Measurements from ENCODE around the gene FRA10AC1.

DNA sequence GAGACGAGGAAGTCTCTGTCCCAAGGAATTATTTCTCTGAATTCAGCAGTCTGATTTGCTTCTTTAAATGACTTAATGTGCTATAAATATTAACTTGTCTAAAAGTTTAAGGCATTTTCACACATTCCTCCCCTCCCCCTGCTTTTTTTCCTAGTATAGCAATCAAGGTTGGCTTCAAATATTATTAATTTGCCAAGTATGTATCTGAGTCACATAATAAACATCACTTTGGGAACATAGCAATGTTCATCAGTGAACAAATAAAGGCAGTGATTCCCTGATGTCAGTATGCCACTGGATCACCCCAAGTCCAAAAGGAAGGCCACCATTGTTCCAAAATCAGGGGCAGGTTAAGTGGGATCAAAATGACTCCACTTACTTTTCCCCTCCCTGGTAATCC is 49.5 kb downstream of the FRA10AC1 start:
- TF ChIP-seq, protein P1, sequence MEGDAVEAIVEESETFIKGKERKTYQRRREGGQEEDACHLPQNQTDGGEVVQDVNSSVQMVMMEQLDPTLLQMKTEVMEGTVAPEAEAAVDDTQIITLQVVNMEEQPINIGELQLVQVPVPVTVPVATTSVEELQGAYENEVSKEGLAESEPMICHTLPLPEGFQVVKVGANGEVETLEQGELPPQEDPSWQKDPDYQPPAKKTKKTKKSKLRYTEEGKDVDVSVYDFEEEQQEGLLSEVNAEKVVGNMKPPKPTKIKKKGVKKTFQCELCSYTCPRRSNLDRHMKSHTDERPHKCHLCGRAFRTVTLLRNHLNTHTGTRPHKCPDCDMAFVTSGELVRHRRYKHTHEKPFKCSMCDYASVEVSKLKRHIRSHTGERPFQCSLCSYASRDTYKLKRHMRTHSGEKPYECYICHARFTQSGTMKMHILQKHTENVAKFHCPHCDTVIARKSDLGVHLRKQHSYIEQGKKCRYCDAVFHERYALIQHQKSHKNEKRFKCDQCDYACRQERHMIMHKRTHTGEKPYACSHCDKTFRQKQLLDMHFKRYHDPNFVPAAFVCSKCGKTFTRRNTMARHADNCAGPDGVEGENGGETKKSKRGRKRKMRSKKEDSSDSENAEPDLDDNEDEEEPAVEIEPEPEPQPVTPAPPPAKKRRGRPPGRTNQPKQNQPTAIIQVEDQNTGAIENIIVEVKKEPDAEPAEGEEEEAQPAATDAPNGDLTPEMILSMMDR (IDR thresholded peaks at IDR 0.05): no peak
- TF ChIP-seq, protein P2, sequence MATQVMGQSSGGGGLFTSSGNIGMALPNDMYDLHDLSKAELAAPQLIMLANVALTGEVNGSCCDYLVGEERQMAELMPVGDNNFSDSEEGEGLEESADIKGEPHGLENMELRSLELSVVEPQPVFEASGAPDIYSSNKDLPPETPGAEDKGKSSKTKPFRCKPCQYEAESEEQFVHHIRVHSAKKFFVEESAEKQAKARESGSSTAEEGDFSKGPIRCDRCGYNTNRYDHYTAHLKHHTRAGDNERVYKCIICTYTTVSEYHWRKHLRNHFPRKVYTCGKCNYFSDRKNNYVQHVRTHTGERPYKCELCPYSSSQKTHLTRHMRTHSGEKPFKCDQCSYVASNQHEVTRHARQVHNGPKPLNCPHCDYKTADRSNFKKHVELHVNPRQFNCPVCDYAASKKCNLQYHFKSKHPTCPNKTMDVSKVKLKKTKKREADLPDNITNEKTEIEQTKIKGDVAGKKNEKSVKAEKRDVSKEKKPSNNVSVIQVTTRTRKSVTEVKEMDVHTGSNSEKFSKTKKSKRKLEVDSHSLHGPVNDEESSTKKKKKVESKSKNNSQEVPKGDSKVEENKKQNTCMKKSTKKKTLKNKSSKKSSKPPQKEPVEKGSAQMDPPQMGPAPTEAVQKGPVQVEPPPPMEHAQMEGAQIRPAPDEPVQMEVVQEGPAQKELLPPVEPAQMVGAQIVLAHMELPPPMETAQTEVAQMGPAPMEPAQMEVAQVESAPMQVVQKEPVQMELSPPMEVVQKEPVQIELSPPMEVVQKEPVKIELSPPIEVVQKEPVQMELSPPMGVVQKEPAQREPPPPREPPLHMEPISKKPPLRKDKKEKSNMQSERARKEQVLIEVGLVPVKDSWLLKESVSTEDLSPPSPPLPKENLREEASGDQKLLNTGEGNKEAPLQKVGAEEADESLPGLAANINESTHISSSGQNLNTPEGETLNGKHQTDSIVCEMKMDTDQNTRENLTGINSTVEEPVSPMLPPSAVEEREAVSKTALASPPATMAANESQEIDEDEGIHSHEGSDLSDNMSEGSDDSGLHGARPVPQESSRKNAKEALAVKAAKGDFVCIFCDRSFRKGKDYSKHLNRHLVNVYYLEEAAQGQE (IDR thresholded peaks at IDR 0.05; ENCODE audit: insufficient read depth in 1 of 2, low read depth in 2 of 2, low read length in 1 of 2): no peak
- TF ChIP-seq POLR2AphosphoS5 (IDR thresholded peaks at IDR 0.05; ENCODE audit: low read depth, low read length): no peak
- TF ChIP-seq SIN3A (IDR thresholded peaks at IDR 0.05; ENCODE audit: borderline replicate concordance, insufficient read depth, low read depth, low read length): no peak

Measured in Panc1 (cell line).